NB4 (cell line): ENCODE measurements around the gene IFT122.

ENCODE experiments used
- POLR2A ChIP-seq: IDR thresholded peaks from 2 replicates; pipeline ENCODE4 v1.6.1; 2011; ENCODE audit warnings: mild to moderate bottlenecking; ENCODE audit not compliant: insufficient read length; ENCODE audit errors: extremely low read depth
- TF ChIP-seq, protein P1 (sequence below): IDR thresholded peaks from one replicate; pipeline ENCODE4 v1.5.1; 2012; ENCODE audit warnings: low read depth, low read length

DNA sequence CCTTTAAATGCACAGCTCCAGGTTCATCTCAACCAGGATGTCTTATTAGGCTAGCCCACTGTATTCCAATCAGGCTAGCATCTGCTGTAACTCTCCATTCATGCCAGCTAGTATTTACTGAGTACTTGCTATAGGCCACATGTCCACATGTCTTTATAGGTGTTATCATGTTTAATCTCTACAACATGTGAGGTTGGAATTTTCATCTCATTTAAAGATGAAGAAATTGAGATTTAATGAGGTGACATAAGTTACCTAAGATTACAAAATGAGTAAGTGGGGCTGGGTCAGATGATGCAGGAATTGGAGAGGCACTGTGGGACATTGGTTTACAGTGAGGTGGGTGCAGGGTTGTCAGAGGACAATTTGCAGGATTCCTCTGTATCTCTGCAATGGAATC, 2.9 kb downstream of the IFT122 start:
- TF ChIP-seq, protein P1, sequence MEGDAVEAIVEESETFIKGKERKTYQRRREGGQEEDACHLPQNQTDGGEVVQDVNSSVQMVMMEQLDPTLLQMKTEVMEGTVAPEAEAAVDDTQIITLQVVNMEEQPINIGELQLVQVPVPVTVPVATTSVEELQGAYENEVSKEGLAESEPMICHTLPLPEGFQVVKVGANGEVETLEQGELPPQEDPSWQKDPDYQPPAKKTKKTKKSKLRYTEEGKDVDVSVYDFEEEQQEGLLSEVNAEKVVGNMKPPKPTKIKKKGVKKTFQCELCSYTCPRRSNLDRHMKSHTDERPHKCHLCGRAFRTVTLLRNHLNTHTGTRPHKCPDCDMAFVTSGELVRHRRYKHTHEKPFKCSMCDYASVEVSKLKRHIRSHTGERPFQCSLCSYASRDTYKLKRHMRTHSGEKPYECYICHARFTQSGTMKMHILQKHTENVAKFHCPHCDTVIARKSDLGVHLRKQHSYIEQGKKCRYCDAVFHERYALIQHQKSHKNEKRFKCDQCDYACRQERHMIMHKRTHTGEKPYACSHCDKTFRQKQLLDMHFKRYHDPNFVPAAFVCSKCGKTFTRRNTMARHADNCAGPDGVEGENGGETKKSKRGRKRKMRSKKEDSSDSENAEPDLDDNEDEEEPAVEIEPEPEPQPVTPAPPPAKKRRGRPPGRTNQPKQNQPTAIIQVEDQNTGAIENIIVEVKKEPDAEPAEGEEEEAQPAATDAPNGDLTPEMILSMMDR = no peak
- no peak for TF ChIP-seq POLR2A
